SK-N-SH (cell line): Measurements from ENCODE around the gene ALX3. TPM values are rescaled to one million over a fixed set of nuclear protein-coding genes. Genes with fewer than 3 reads are reported as not detected.
A peak's percentile ranks its signal among the peaks of the same experiment; 100 is the strongest.

Experiments used
- CTCF ChIA-PET: fragments of 300-600, 350-600 bp; formaldehyde crosslinking; extraction: SDS; loops from one replicate; lab custom pipeline; 2021; lab: Yijun Ruan, JAX
- POLR2A ChIA-PET: fragments of 350-600 bp; sonication (Branson Sonifier 250); formaldehyde crosslinking; extraction: SDS; loops from one replicate; lab custom pipeline; 2020; ENCODE audit warnings: antibody characterized with exemption, inconsistent platforms; lab: Yijun Ruan, JAX
- DNase-seq: peaks from one replicate; pipeline ENCODE4 v3.0.0; 2012
- H2AFZ ChIP-seq: fragments of 200-600 bp; sonication (generic); 2 replicates; pipeline ENCODE4 v1.8.1; 2016; ENCODE audit warnings: antibody characterized with exemption, mild to moderate bottlenecking, low read depth
- H3F3A ChIP-seq: fragments of 200-600 bp; sonication (generic); replicated peaks from 2 replicates; pipeline ENCODE3; 2016; ENCODE audit warnings: antibody characterized with exemption, mild to moderate bottlenecking; ENCODE audit not compliant: insufficient read depth
- H3K27ac ChIP-seq, 2 experiments: fragments of 200-500 bp in 1 of 2; fragments of 200-600 bp in 1 of 2; sonication (Bioruptor generic) in 1 of 2; sonication (generic), shearing (Covaris generic) in 1 of 2; 2 replicates each; pipeline versions ENCODE4 v1.5.1 to v1.6.1; 2014 to 2016; ENCODE audit warnings: low read depth in 2 of 2, inconsistent platforms in 1 of 2, low read length in 1 of 2, mild to moderate bottlenecking in 1 of 2, mixed read lengths in 1 of 2
- H3K27me3 ChIP-seq: fragments of 200-600 bp; sonication (generic), shearing (Covaris generic); 2 replicates; pipeline ENCODE4 v1.6.1; 2016; ENCODE audit warnings: mixed run types; ENCODE audit not compliant: insufficient read depth
- H3K36me3 ChIP-seq, 2 experiments: fragments of 200-500 bp in 1 of 2; fragments of 200-600 bp in 1 of 2; sonication (Bioruptor generic) in 1 of 2; sonication (generic) in 1 of 2; replicated peaks in 1 of 2; 2 replicates each; pipeline versions ENCODE3 to v1.5.1; 2014 to 2016; ENCODE audit warnings: low read length in 1 of 2, mild to moderate bottlenecking in 1 of 2; ENCODE audit not compliant: insufficient read depth in 2 of 2, control insufficient read depth in 1 of 2
- H3K4me1 ChIP-seq, 2 experiments: fragments of 200-500 bp in 1 of 2; fragments of 200-600 bp in 1 of 2; sonication (Bioruptor generic) in 1 of 2; sonication (generic), shearing (Covaris generic) in 1 of 2; 2 replicates each; pipeline versions ENCODE4 v1.5.1 to v1.6.1; 2014 to 2016; ENCODE audit warnings: low read depth in 1 of 2, low read length in 1 of 2, mixed run types in 1 of 2; ENCODE audit not compliant: insufficient read depth in 2 of 2, control insufficient read depth in 1 of 2
- H3K4me2 ChIP-seq: fragments of 200-600 bp; sonication (generic), shearing (Covaris generic); 2 replicates; pipeline ENCODE4 v1.6.1; 2017; ENCODE audit warnings: mixed run types
- H3K4me3 ChIP-seq, 2 experiments: fragments of 200-500 bp in 1 of 2; fragments of 200-600 bp in 1 of 2; sonication (Bioruptor generic) in 1 of 2; sonication (generic), shearing (Covaris generic) in 1 of 2; 2 replicates each; pipeline versions ENCODE4 v1.5.1 to v1.8.1; 2014 to 2016; ENCODE audit warnings: low read depth in 2 of 2, inconsistent platforms in 1 of 2, low read length in 1 of 2, mild to moderate bottlenecking in 1 of 2, mixed read lengths in 1 of 2, moderate library complexity in 1 of 2
- H3K79me2 ChIP-seq: fragments of 200-600 bp; sonication (generic); 2 replicates; pipeline ENCODE4 v1.8.1; 2017; ENCODE audit warnings: mild to moderate bottlenecking; ENCODE audit not compliant: insufficient read depth
- H3K9ac ChIP-seq: fragments of 200-600 bp; sonication (generic); 2 replicates; pipeline ENCODE4 v1.6.1; 2017; ENCODE audit warnings: mixed run types
- H3K9me2 ChIP-seq: fragments of 200-600 bp; sonication (generic); 2 replicates; pipeline ENCODE4 v1.6.1; 2017; ENCODE audit warnings: mixed run types
- H3K9me3 ChIP-seq: fragments of 200-600 bp; sonication (generic); 2 replicates; pipeline ENCODE4 v1.6.1; 2017; ENCODE audit warnings: mixed run types, mild to moderate bottlenecking, moderate library complexity
- H4K20me1 ChIP-seq: fragments of 200-600 bp; sonication (generic); 2 replicates; pipeline ENCODE4 v1.6.1; 2017; ENCODE audit warnings: mild to moderate bottlenecking, mixed run types; ENCODE audit not compliant: insufficient read depth
- CHD2 ChIP-seq: fragments of 150-350 bp; IDR thresholded peaks from 2 replicates; pipeline ENCODE4 v1.6.1; 2018; ENCODE audit warnings: low read length; ENCODE audit not compliant: partially characterized antibody
- CTCF ChIP-seq: fragments of 200-600 bp; sonication (generic); IDR thresholded peaks from 2 replicates; pipeline ENCODE4 v1.6.1; 2017; ENCODE audit warnings: antibody characterized with exemption, mild to moderate bottlenecking, moderate library complexity
- ELF1 ChIP-seq: IDR thresholded peaks from 2 replicates; pipeline ENCODE4 v1.4.0; 2012
- EP300 ChIP-seq, 2 experiments: IDR thresholded peaks; 2 replicates each; pipeline versions ENCODE4 v1.4.0 to v1.6.1; 2012; ENCODE audit warnings: borderline replicate concordance in 1 of 2, low read depth in 1 of 2, low read length in 1 of 2
- FOXJ3 ChIP-seq: sonication (generic); formaldehyde crosslinking; IDR thresholded peaks from 2 replicates; pipeline ENCODE4 v1.5.1; 2020; ENCODE audit warnings: mild to moderate bottlenecking, missing genetic modification reagents
- GABPA ChIP-seq: IDR thresholded peaks from 2 replicates; pipeline ENCODE4 v1.4.0; 2012; ENCODE audit warnings: low read depth, mild to moderate bottlenecking
- IRF3 ChIP-seq: fragments of 150-350 bp; IDR thresholded peaks from 2 replicates; pipeline ENCODE4 v1.6.1; 2016; ENCODE audit warnings: mild to moderate bottlenecking, low read depth, low read length
- JUND ChIP-seq: IDR thresholded peaks from 2 replicates; pipeline ENCODE4 v1.4.0; 2012
- MAX ChIP-seq: IDR thresholded peaks from 2 replicates; pipeline ENCODE4 v1.4.0; 2012; ENCODE audit warnings: low read depth
- MEF2A ChIP-seq: IDR thresholded peaks from 2 replicates; pipeline ENCODE4 v1.4.0; 2012; ENCODE audit warnings: low read depth, borderline replicate concordance
- NRF1 ChIP-seq: IDR thresholded peaks from 2 replicates; pipeline ENCODE4 v1.6.1; 2012; ENCODE audit warnings: low read depth, mild to moderate bottlenecking, low read length
- PBX3 ChIP-seq: IDR thresholded peaks from 2 replicates; pipeline ENCODE4; 2012
- POLR2AphosphoS5 ChIP-seq: IDR thresholded peaks from 2 replicates; pipeline ENCODE4 v1.6.1; 2012; ENCODE audit warnings: low read depth, low read length
- RCOR1 ChIP-seq: fragments of 150-350 bp; IDR thresholded peaks from 2 replicates; pipeline ENCODE4 v1.6.1; 2017; ENCODE audit warnings: antibody characterized with exemption, low read length
- REST ChIP-seq: IDR thresholded peaks from 2 replicates; pipeline ENCODE4 v1.6.1; 2012; ENCODE audit warnings: mild to moderate bottlenecking, low read depth, low read length, moderate library complexity
- RXRA ChIP-seq: IDR thresholded peaks from 2 replicates; pipeline ENCODE4 v1.4.0; 2012; ENCODE audit warnings: low read depth, mild to moderate bottlenecking, borderline replicate concordance
- USF1 ChIP-seq: IDR thresholded peaks from 2 replicates; pipeline ENCODE4 v1.4.0; 2012; ENCODE audit warnings: low read depth, borderline replicate concordance
- YY1 ChIP-seq: IDR thresholded peaks from 2 replicates; pipeline ENCODE4 v1.4.0; 2012; ENCODE audit warnings: low read depth, mild to moderate bottlenecking
- WGBS: methylation state at CpG from one replicate; pipeline ENCODE4 v1.1.6; 2017; ENCODE audit warnings: low lambda C conversion rate; 5-methylcytosine and 5-hydroxymethylcytosine counted together
- polyA plus RNA-seq, 3 experiments: library from polyadenylated mRNA; depleted of rRNA; stranded (reverse); fragments of >200 nt; gene quantifications; 2 replicates each; pipeline ENCODE4 v1.2.3, GENCODE V29; 2012

The ALX3 gene
- polyA plus RNA-seq, 1 of the 3 experiments (the other 2 are of a cell fraction) = not detected

- Histone ChIP-seq H4K20me1 (peaks cover 2% of the 10 kb centered on the region; the same call in 1 of the 2 replicates), H2AFZ (no peak overlapping the region), H3K9me3 (no peaks in the 10 kb centered on the region), H3K27me3 (no peaks in the 10 kb centered on the region; the same call in 1 of the 2 replicates), H3K36me3 (peaks cover 0 to 10% of the 10 kb centered on the region in 2 experiments), H3K4me2 (no peak overlapping the region), H3K9ac (no peak overlapping the region), H3K79me2 (no peaks in the 10 kb centered on the region), H3K9me2 (no peaks in the 10 kb centered on the region), H3K4me3 (no peak overlapping the region), H3K27ac (peak overlapping the region in 1 of 2 experiments; percentile 93; a peak in 1 of 4 replicates), H3K4me1 (peaks cover 6 to 71% of the 10 kb centered on the region in 2 experiments), H3F3A (peaks cover 1% of the 10 kb centered on the region)
- WGBS = 77% methylated on average over 4 of the region's 4 CpGs
- CTCF ChIA-PET = interaction anchor here (1.0 to 42.0 kb wide), 4 partner anchors 13 to 283 kb away, joined by 3 to 1768 read pairs (median 36); partner anchors contain the start of gene UBL4B
- TF ChIP-seq POLR2AphosphoS5 = no peak
- TF ChIP-seq MEF2A = no peak
- TF ChIP-seq USF1 = no peak
- no peak for TF ChIP-seq YY1
- TF ChIP-seq EP300 (IDR thresholded peaks at IDR 0.05; ENCODE audit: borderline replicate concordance in 1 of 2, low read depth in 1 of 2, low read length in 1 of 2) = no peak
- no peak for TF ChIP-seq FOXJ3 (CRISPR knock-in tag)
- no peak for TF ChIP-seq RCOR1
- DNase-seq = no peak
- POLR2A ChIA-PET = no interaction called here
Measured at GRCh38 chr1:110063781-110064180, 6.7 kb downstream of the ALX3 start.

- ChIA-PET POLR2A (interaction anchor here (1.0 kb wide), 1 partner anchor 13 kb away, joined by 3 read pairs; no protein-coding TSS in a partner anchor), CTCF (interaction anchor here (0.7 to 42.0 kb wide), 7 partner anchors 12 to 250 kb away, joined by 3 to 1768 read pairs (median 3); partner anchors contain the start of gene UBL4B)
- Histone ChIP-seq H3K9me2 (no peaks in the 10 kb centered on the region), H3K9me3 (no peaks in the 10 kb centered on the region), H3F3A (peaks cover 13% of the 10 kb centered on the region), H3K9ac (no peak overlapping the region), H4K20me1 (peaks cover 6% of the 10 kb centered on the region), H2AFZ (no peak overlapping the region), H3K27me3 (no peaks in the 10 kb centered on the region), H3K27ac (peak overlapping the region in 1 of 2 experiments; percentile 93; a peak in 2 of 4 replicates), H3K36me3 (peaks cover 4 to 10% of the 10 kb centered on the region in 2 experiments), H3K79me2 (no peaks in the 10 kb centered on the region), H3K4me2 (no peak overlapping the region), H3K4me1 (peaks cover 18 to 83% of the 10 kb centered on the region in 2 experiments), H3K4me3 (no peak overlapping the region)
- 83% methylated on average over 1 of the region's 2 CpGs for WGBS
- peak; percentile 71 for DNase-seq
- TF ChIP-seq RCOR1 (peak; percentile 66; the same call in 1 of the 2 replicates), FOXJ3 (CRISPR knock-in tag) (peak; percentile 62; the same call in 1 of the 2 replicates), PBX3 (no peak), IRF3 (no peak), NRF1 (no peak), CTCF (no peak), CHD2 (peak; percentile 52), MAX (no peak), REST (no peak), JUND (no peak), EP300 (IDR thresholded peaks at IDR 0.05; ENCODE audit: borderline replicate concordance in 1 of 2, low read depth in 1 of 2, low read length in 1 of 2) (peak in 1 of 2 experiments; percentile 64; a peak in 1 of 4 replicates), RXRA (no peak), ELF1 (no peak), MEF2A (no peak), GABPA (no peak)
Measured at GRCh38 chr1:110062612-110063011, 7.9 kb downstream of the ALX3 start.
